Eye (tissue), 1 donor: Measurements from ENCODE around the gene PELO.

Experiments
- DNase-seq: peaks from one replicate; pipeline ENCODE4 v3.0.0-alpha.2; 2015

The PELO gene

GRCh38 chr5:52834320-52834719 is 46.6 kb downstream of the PELO start:
- no peak for DNase-seq

GRCh38 chr5:52837068-52837467 is 49.4 kb downstream of the PELO start:
- DNase-seq: no peak
